Colonic mucosa (tissue), 4 donors: ENCODE results near the gene SLC25A52. TPM values are rescaled to one million over a fixed set of nuclear protein-coding genes. Genes with fewer than 3 reads are reported as not detected.

Experiments used
- DNase-seq: peaks from one replicate; pipeline ENCODE4 v3.0.0-alpha.2; 2020
- H3K27ac ChIP-seq: fragments of 200-600 bp; one replicate; pipeline ENCODE4 v1.8.0; 2021
- H3K27me3 ChIP-seq: fragments of 200-600 bp; one replicate; pipeline ENCODE4 v1.8.0; 2021
- H3K36me3 ChIP-seq: fragments of 200-600 bp; one replicate; pipeline ENCODE4 v1.8.0; 2021
- H3K4me1 ChIP-seq: fragments of 200-600 bp; one replicate; pipeline ENCODE4 v1.8.0; 2021; ENCODE audit warnings: mild to moderate bottlenecking
- H3K4me3 ChIP-seq: fragments of 200-600 bp; one replicate; pipeline ENCODE4 v1.8.0; 2021
- H3K9ac ChIP-seq, 2 donors: one replicate each; pipeline ENCODE4 v1.7.0; 2013; ENCODE audit warnings: control low read depth in 2 of 2, low read depth in 2 of 2, low read length in 2 of 2
- H3K9me3 ChIP-seq: fragments of 200-600 bp; one replicate; pipeline ENCODE4 v1.8.0; 2021
- intact Hi-C: fragments of 100-400 bp; cut with DNase I; formaldehyde crosslinking; loops from one replicate; pipeline ENCODE4 v1.14.1; 2022
- total RNA-seq, 2 donors: library from RNA; stranded (reverse); fragmentation: NEBNext Ultra II Directional in 1 of 2; extraction: Animal tissue kit (Norgen Biotek cat#: 25700) in 1 of 2; gene quantifications; one replicate each; pipeline ENCODE4 v1.2.1, GENCODE V29; 2021
- TF ChIP-seq, protein P1 (sequence below): fragments of 200-600 bp; IDR thresholded peaks from one replicate; pipeline ENCODE4 v1.8.0; 2022; ENCODE audit warnings: antibody characterized with exemption, mild to moderate bottlenecking
- donor health status: healthy.
- donor health status: DM: no; HTN: no; CAD: no.
- donor health status: DM: no; HTN: no; CAD: no.

SLC25A52 gene
- total RNA-seq, 2 donors from 2014 or later = not detected

DNA sequence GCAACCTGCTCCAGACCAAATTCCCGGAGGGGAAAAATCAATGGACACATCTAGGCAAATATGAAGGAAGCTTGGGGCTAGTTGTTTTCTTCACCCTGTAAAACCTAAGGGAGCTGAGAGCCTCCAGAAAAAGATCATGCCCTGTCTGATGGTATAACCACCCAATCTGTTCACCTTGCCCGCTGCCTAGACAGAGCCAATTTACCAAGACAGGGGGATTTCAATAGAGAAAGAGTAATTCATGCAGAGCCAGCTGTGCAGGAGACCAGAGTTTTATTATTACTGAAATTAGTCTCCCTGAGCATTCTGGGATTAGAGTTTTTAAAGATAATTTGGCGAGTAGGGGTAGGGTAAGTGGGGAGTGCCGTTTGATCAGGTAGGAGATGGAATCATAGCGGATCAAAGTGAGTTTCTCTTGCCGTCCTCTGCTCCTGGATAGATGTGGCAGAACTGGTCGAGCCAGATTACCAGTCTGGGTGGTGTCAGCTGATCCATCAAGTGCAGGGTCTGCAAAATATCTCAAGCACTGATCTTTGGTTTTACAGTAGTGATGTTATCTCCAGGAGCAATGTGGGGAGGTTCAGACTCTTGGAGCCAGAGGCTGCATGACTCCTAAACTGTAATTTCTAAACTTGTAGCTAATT is 41.2 kb downstream of the SLC25A52 start:
- no peak overlapping the region for H3K4me3 ChIP-seq
- no peaks in the 10 kb centered on the region for H3K27me3 ChIP-seq
- intact Hi-C loops = no loop called here
- H3K36me3 ChIP-seq = no peaks in the 10 kb centered on the region
- no peaks in the 10 kb centered on the region for H3K9me3 ChIP-seq
- no peaks in the 10 kb centered on the region for H3K4me1 ChIP-seq
- TF ChIP-seq, protein P1, sequence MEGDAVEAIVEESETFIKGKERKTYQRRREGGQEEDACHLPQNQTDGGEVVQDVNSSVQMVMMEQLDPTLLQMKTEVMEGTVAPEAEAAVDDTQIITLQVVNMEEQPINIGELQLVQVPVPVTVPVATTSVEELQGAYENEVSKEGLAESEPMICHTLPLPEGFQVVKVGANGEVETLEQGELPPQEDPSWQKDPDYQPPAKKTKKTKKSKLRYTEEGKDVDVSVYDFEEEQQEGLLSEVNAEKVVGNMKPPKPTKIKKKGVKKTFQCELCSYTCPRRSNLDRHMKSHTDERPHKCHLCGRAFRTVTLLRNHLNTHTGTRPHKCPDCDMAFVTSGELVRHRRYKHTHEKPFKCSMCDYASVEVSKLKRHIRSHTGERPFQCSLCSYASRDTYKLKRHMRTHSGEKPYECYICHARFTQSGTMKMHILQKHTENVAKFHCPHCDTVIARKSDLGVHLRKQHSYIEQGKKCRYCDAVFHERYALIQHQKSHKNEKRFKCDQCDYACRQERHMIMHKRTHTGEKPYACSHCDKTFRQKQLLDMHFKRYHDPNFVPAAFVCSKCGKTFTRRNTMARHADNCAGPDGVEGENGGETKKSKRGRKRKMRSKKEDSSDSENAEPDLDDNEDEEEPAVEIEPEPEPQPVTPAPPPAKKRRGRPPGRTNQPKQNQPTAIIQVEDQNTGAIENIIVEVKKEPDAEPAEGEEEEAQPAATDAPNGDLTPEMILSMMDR = no peak
- H3K27ac ChIP-seq = no peak overlapping the region
- DNase-seq = no peak
- H3K9ac ChIP-seq = no peak overlapping the region

DNA sequence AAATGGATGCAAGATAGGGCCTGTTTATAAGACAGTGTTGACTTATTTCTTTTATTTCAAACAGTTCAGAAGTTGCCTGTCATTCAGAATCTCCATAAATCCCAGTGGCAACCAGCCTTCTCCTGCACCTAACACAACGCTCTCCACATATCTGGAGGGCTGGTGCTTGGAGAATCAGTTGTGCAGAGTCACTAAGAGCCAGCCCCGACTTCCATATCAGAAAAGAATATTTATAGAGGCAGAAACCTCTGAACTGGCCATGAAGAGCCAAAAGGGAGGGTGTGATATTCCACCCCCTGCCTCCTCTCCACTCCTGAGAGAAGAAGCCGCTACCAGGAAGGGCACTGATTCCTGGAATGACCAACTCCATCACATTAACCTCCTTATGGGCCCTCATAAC is 42.3 kb downstream of the SLC25A52 start:
- DNase-seq = no peak
- no peaks in the 10 kb centered on the region for H3K9me3 ChIP-seq
- intact Hi-C loops = no loop called here
- H3K27me3 ChIP-seq = no peaks in the 10 kb centered on the region
- no peaks in the 10 kb centered on the region for H3K36me3 ChIP-seq
- H3K4me1 ChIP-seq = no peaks in the 10 kb centered on the region
- H3K4me3 ChIP-seq = no peak overlapping the region
- TF ChIP-seq, protein P1 = no peak
- H3K9ac ChIP-seq = no peak overlapping the region
- no peak overlapping the region for H3K27ac ChIP-seq

DNA sequence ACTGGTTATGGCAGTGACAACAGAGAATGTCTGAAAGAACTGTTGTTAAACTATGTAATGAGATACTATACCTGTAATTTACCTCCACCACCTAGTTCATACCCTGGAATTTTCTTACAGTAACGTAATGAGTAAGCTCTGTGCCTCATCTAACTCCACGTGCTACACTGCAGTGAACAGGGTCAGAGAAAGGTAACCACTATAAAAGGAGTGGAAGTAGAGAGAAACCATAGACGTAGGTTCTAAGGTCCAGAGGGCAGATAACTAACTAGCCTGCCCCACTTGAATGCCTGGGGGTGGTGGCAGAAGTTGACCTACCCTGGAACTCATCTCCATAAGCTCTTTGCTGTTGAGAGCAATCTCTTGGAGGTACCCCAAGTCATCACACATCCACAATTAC is 44.3 kb downstream of the SLC25A52 start:
- DNase-seq = no peak
- H3K36me3 ChIP-seq = no peaks in the 10 kb centered on the region
- H3K4me3 ChIP-seq = no peak overlapping the region
- TF ChIP-seq, protein P1 = no peak
- H3K4me1 ChIP-seq = no peaks in the 10 kb centered on the region
- no peaks in the 10 kb centered on the region for H3K9me3 ChIP-seq
- no peak overlapping the region for H3K9ac ChIP-seq
- no peak overlapping the region for H3K27ac ChIP-seq
- no peaks in the 10 kb centered on the region for H3K27me3 ChIP-seq
- intact Hi-C loops = no loop called here

DNA sequence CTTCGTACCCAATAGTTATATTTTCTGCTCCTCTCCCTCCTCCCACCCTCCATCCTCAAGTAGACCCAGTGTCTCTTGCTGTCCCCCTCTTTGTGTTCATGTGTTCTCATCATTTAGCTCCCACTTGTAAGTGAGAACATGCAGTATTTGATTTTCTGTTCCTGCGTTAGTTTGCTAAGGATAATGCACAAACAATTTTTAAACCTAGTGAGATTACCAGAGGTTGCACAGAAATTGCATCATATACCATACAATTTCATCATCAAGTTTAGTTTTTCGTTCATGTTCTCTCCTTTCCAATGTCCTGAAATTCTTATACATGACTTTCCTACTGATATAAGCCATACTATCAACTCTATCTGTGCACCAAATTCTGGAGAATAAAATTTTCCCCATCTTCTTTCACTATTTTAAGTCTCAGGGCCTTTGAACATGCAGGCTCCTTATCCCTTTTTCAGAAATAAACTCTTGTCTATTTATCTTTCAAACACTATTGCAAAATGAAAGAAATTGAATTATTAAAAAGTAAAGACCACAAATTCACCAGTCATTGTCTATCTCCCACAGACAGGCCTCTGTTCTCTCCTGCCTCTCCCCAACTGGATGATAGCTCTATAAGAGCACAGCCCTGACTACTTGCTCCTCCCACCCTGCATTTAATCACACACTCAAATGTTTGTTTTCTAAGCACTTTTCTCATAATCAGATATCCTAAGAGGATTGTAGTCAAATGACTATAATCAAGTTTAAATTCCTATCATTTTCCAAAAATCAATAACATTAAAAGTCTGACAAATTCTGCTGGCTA is 49.1 kb downstream of the SLC25A52 start:
- Histone ChIP-seq H3K27ac (no peak overlapping the region), H3K4me3 (no peak overlapping the region), H3K4me1 (no peaks in the 10 kb centered on the region), H3K9me3 (no peaks in the 10 kb centered on the region), H3K36me3 (no peaks in the 10 kb centered on the region), H3K27me3 (no peaks in the 10 kb centered on the region), H3K9ac (no peak overlapping the region)
- TF ChIP-seq, protein P1 = no peak
- no peak for DNase-seq
- intact Hi-C loops = no loop called here

DNA sequence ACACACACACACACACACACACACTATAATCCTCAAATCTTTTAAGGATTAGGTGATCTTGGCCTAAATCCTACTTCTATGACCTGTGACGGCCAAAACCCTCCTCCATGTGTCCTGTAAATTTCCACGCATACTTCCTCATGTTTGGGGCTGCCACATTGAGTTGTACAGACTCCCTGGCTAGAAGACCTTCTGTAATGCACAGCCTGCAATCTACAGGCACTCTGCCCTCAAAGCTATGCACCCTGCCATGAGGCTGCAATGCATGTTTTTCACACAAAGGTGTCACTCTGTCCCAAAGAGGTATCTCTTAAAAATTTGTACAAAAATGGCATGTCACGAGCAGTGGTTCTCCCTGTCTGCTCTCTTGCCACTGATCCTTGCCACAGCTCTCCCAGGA is 49.9 kb downstream of the SLC25A52 start:
- Histone ChIP-seq H3K4me3 (no peak overlapping the region), H3K9me3 (no peaks in the 10 kb centered on the region), H3K27ac (no peak overlapping the region), H3K9ac (no peak overlapping the region), H3K36me3 (no peaks in the 10 kb centered on the region), H3K4me1 (no peaks in the 10 kb centered on the region), H3K27me3 (no peaks in the 10 kb centered on the region)
- TF ChIP-seq, protein P1 = no peak
- no peak for DNase-seq
- intact Hi-C loops = no loop called here

Other genes starting within 250 kb of the SLC25A52 start
- 1 to 10 TPM; 1.7 to 2.8 TPM for gene TTR, start 169.0 kb downstream of the SLC25A52 start, total RNA-seq
- 1 to 10 TPM; 5.7 to 7.5 TPM for gene B4GALT6, start 76.3 kb downstream of the SLC25A52 start, total RNA-seq
- 10 to 100 TPM; 43.1 to 49.2 TPM for gene TRAPPC8, start 182.2 kb upstream of the SLC25A52 start, total RNA-seq